MCF 10A (cell line): Measurements from ENCODE around the gene NFIA. TPM values are rescaled to one million over a fixed set of nuclear protein-coding genes. Genes with fewer than 3 reads are reported as not detected.

Experiments used
- BruUV-seq: library from RNA; stranded (reverse); fragments of 400-500 nt; replicated peaks from 2 replicates; lab custom pipeline; 2021; lab: Mats Ljungman, UMichigan
- CTCF ChIA-PET: fragments of 300-600 bp; sonication (Branson Sonifier 250); formaldehyde crosslinking; extraction: SDS; loops from one replicate; lab custom pipeline; 2021; ENCODE audit warnings: antibody characterized with exemption, inconsistent platforms; lab: Yijun Ruan, JAX
- POLR2A ChIA-PET: fragments of 300-600, 350-650 bp; sonication (Branson Sonifier 250); formaldehyde crosslinking; extraction: SDS; loops from one replicate; lab custom pipeline; 2020; ENCODE audit warnings: antibody characterized with exemption, inconsistent platforms; lab: Yijun Ruan, JAX
- DNase-seq: peaks from one replicate; pipeline ENCODE4 v3.0.0-alpha.2; 2018; ENCODE audit not compliant: unreplicated experiment
- H3K27ac Mint-ChIP-seq: one replicate; pipeline ENCODE4 v1.8.0; 2022; ENCODE audit warnings: mild to moderate bottlenecking, low read depth, mixed read lengths; ENCODE audit not compliant: unreplicated experiment
- H3K27me3 Mint-ChIP-seq: one replicate; pipeline ENCODE4 v1.8.0; 2022; ENCODE audit warnings: mixed read lengths; ENCODE audit not compliant: insufficient read depth, unreplicated experiment
- H3K36me3 Mint-ChIP-seq: one replicate; pipeline ENCODE4 v1.8.0; 2022; ENCODE audit warnings: mild to moderate bottlenecking, moderate library complexity, mixed read lengths; ENCODE audit not compliant: insufficient read depth, unreplicated experiment
- H3K4me1 Mint-ChIP-seq: one replicate; pipeline ENCODE4 v1.8.0; 2022; ENCODE audit warnings: mixed read lengths; ENCODE audit not compliant: insufficient read depth, unreplicated experiment
- H3K4me3 Mint-ChIP-seq: one replicate; pipeline ENCODE4 v1.8.0; 2022; ENCODE audit warnings: mild to moderate bottlenecking, moderate library complexity, mixed read lengths; ENCODE audit not compliant: unreplicated experiment
- H3K9me3 Mint-ChIP-seq: one replicate; pipeline ENCODE4 v1.8.0; 2022; ENCODE audit warnings: mixed read lengths; ENCODE audit not compliant: unreplicated experiment
- CTCF ChIP-seq: fragments of 200-600 bp; IDR thresholded peaks from one replicate; pipeline ENCODE4 v1.8.0; 2022; ENCODE audit warnings: antibody characterized with exemption, mild to moderate bottlenecking; ENCODE audit not compliant: unreplicated experiment
- intact Hi-C: fragments of 100-400 bp; cut with micrococcal nuclease; formaldehyde crosslinking; loops from 2 replicates; pipeline ENCODE4 v1.14.1; 2022
- total RNA-seq: library from RNA; stranded (reverse); gene quantifications from 2 replicates; pipeline ENCODE4 v1.2.3, GENCODE V29; 2022

NFIA gene
- total RNA-seq, 1 experiment from 2014 or later: 54.8 TPM

GRCh38 chr1:61329556-61329955, 247.2 kb downstream of the NFIA start:
- TF ChIP-seq CTCF: no peak
- Mint-ChIP-seq H3K4me3 (no peak overlapping the region), H3K27me3 (no peaks in the 10 kb centered on the region), H3K27ac (no peak overlapping the region), H3K36me3 (peaks cover 12% of the 10 kb centered on the region), H3K4me1 (peaks cover 8% of the 10 kb centered on the region), H3K9me3 (no peaks in the 10 kb centered on the region)
- CTCF ChIA-PET: interaction anchor here (0.6 to 1.8 kb wide), 2 partner anchors 8 to 873 kb away, joined by 4 to 5 read pairs; no protein-coding TSS in a partner anchor
- no TSS peak for BruUV-seq
- intact Hi-C loops: no loop called here
- POLR2A ChIA-PET: no interaction called here
- DNase-seq: no peak

- BruUV-seq: no TSS peak
- intact Hi-C loops: loop anchor here (10.0 kb wide), 1 partner anchor 1175 kb away; no protein-coding TSS in a partner anchor
- H3K27me3 Mint-ChIP-seq: no peaks in the 10 kb centered on the region
- peaks cover 4% of the 10 kb centered on the region for H3K4me1 Mint-ChIP-seq
- H3K9me3 Mint-ChIP-seq: no peaks in the 10 kb centered on the region
- H3K36me3 Mint-ChIP-seq: peaks cover 12% of the 10 kb centered on the region
- no peak overlapping the region for H3K27ac Mint-ChIP-seq
- POLR2A ChIA-PET: no interaction called here
- H3K4me3 Mint-ChIP-seq: no peak overlapping the region
- CTCF ChIA-PET: interaction anchor here (0.6 kb wide), 1 partner anchor 873 kb away, joined by 4 read pairs; no protein-coding TSS in a partner anchor
- DNase-seq: no peak
- TF ChIP-seq CTCF: no peak
Observed at GRCh38 chr1:61330018-61330417, 247.7 kb downstream of the NFIA start.

- Mint-ChIP-seq H3K4me1 (no peaks in the 10 kb centered on the region), H3K27me3 (no peaks in the 10 kb centered on the region), H3K36me3 (peaks cover 12% of the 10 kb centered on the region), H3K9me3 (no peaks in the 10 kb centered on the region), H3K27ac (no peak overlapping the region), H3K4me3 (no peak overlapping the region)
- ChIA-PET POLR2A (interaction anchor here (1.1 kb wide), 1 partner anchor 275 kb away, joined by 3 read pairs; no protein-coding TSS in a partner anchor), CTCF (interaction anchor here (0.6 kb wide), 1 partner anchor 207 kb away, joined by 3 read pairs; no protein-coding TSS in a partner anchor)
- no TSS peak for BruUV-seq
- TF ChIP-seq CTCF: no peak
- DNase-seq: no peak
- intact Hi-C loops: loop anchor here (10.0 kb wide), 1 partner anchor 1176 kb away; no protein-coding TSS in a partner anchor
Observed at GRCh38 chr1:61330571-61330970, 248.2 kb downstream of the NFIA start.

- Mint-ChIP-seq H3K27ac (no peak overlapping the region), H3K4me3 (no peak overlapping the region), H3K27me3 (no peaks in the 10 kb centered on the region), H3K4me1 (peaks cover 10% of the 10 kb centered on the region), H3K36me3 (peaks cover 12% of the 10 kb centered on the region), H3K9me3 (no peaks in the 10 kb centered on the region)
- no peak for TF ChIP-seq CTCF
- intact Hi-C loops: loop anchor here (10.0 kb wide), 1 partner anchor 1177 kb away; no protein-coding TSS in a partner anchor
- POLR2A ChIA-PET: interaction anchor here (0.6 to 0.9 kb wide), 4 partner anchors 8 to 251 kb away, joined by 3 to 4 read pairs (median 3); no protein-coding TSS in a partner anchor
- CTCF ChIA-PET: interaction anchor here (0.5 to 1.1 kb wide), 6 partner anchors 136 to 797 kb away, joined by 3 to 4 read pairs (median 3); no protein-coding TSS in a partner anchor
- BruUV-seq: no TSS peak
- no peak for DNase-seq
Observed at GRCh38 chr1:61332196-61332753, 249.9 kb downstream of the NFIA start.
